CD14-positive monocyte (primary cell): ENCODE results near the gene ARHGAP18. TPM values are rescaled to one million over a fixed set of nuclear protein-coding genes. Genes with fewer than 3 reads are reported as not detected.

ENCODE experiments used
- DNase-seq, 3 donors: peaks; one replicate each; pipeline ENCODE4 v3.0.0-alpha.2; 2011 to 2022
- H2AFZ ChIP-seq: 2 replicates; pipeline ENCODE4 v1.6.0; 2012; ENCODE audit warnings: mild to moderate bottlenecking, low read depth, low read length, inconsistent platforms; ENCODE audit not compliant: insufficient read depth, poor library complexity, severe bottlenecking
- H3K27ac ChIP-seq, 2 donors: 1 replicate in 1 of 2; 2 replicates in 1 of 2; pipeline ENCODE4 v1.5.1; 2012 to 2013; ENCODE audit warnings: low read length in 2 of 2, control low read depth in 1 of 2, inconsistent platforms in 1 of 2, low read depth in 1 of 2, mild to moderate bottlenecking in 1 of 2
- H3K27me3 ChIP-seq, 2 donors: one replicate each; pipeline versions ENCODE4 v1.6.0 to v1.6.1; 2011 to 2013; ENCODE audit warnings: low read length in 2 of 2; ENCODE audit not compliant: control insufficient read depth in 2 of 2, insufficient read depth in 2 of 2
- H3K36me3 ChIP-seq, 2 donors: replicated peaks in 1 of 2; 1 replicate in 1 of 2; 2 replicates in 1 of 2; pipeline versions ENCODE4 v1.5.1 to v1.6.1; 2012 to 2013; ENCODE audit warnings: low read length in 2 of 2, control low read depth in 1 of 2, inconsistent platforms in 1 of 2, mild to moderate bottlenecking in 1 of 2; ENCODE audit not compliant: insufficient read depth in 2 of 2, control insufficient read depth in 1 of 2
- H3K4me1 ChIP-seq, 2 donors: 1 replicate in 1 of 2; 2 replicates in 1 of 2; pipeline versions ENCODE4 v1.5.1 to v1.6.1; 2012 to 2013; ENCODE audit warnings: low read length in 2 of 2, control low read depth in 1 of 2, inconsistent platforms in 1 of 2, mild to moderate bottlenecking in 1 of 2, moderate library complexity in 1 of 2; ENCODE audit not compliant: insufficient read depth in 2 of 2, control insufficient read depth in 1 of 2
- H3K4me2 ChIP-seq: replicated peaks from 2 replicates; pipeline ENCODE3; 2012; ENCODE audit warnings: low read length, moderate library complexity, mild to moderate bottlenecking; ENCODE audit not compliant: poor library complexity, severe bottlenecking; ENCODE audit errors: extremely low read depth
- H3K4me3 ChIP-seq, 3 experiments: fragments of 200-600 bp in 1 of 3; sonication (generic) in 1 of 3; replicated peaks in 1 of 3; 1 replicate in 2 of 3; 2 replicates in 1 of 3; pipeline ENCODE4 v1.5.1; 2011 to 2013; ENCODE audit warnings: low read length in 3 of 3, mild to moderate bottlenecking in 3 of 3, control low read depth in 2 of 3, low read depth in 2 of 3, inconsistent platforms in 1 of 3, moderate library complexity in 1 of 3
- H3K79me2 ChIP-seq: 2 replicates; pipeline ENCODE4 v1.6.0; 2012; ENCODE audit warnings: mild to moderate bottlenecking, control low read depth, inconsistent platforms, low read length, moderate library complexity; ENCODE audit not compliant: insufficient read depth
- H3K9ac ChIP-seq: 2 replicates; pipeline ENCODE4 v1.6.0; 2017; ENCODE audit warnings: low read length, mild to moderate bottlenecking; ENCODE audit not compliant: insufficient read depth, poor library complexity, severe bottlenecking
- H3K9me3 ChIP-seq, 2 donors: replicated peaks in 1 of 2; 1 replicate in 1 of 2; 2 replicates in 1 of 2; pipeline versions ENCODE4 v1.5.1 to v1.6.1; 2012 to 2013; ENCODE audit warnings: low read length in 2 of 2, control low read depth in 1 of 2; ENCODE audit not compliant: control insufficient read depth in 1 of 2, insufficient read depth in 1 of 2
- H4K20me1 ChIP-seq: 2 replicates; pipeline ENCODE4 v1.6.0; 2012; ENCODE audit warnings: mild to moderate bottlenecking, low read length, control low read depth, moderate library complexity; ENCODE audit not compliant: insufficient read depth
- H3K27ac Mint-ChIP-seq, 7 donors: one replicate each; pipeline ENCODE4 v1.8.0; 2020; ENCODE audit warnings: mild to moderate bottlenecking in 7 of 7, mixed read lengths in 7 of 7, moderate library complexity in 6 of 7, inconsistent platforms in 2 of 7
- H3K27me3 Mint-ChIP-seq, 3 donors: one replicate each; pipeline ENCODE4 v1.8.0; 2021 to 2022; ENCODE audit warnings: low read depth in 3 of 3, mild to moderate bottlenecking in 3 of 3, mixed read lengths in 3 of 3, moderate library complexity in 3 of 3, inconsistent platforms in 1 of 3
- H3K36me3 Mint-ChIP-seq, 2 donors: one replicate each; pipeline ENCODE4 v1.8.0; 2020; ENCODE audit warnings: mixed read lengths in 2 of 2, inconsistent platforms in 1 of 2, mild to moderate bottlenecking in 1 of 2
- H3K4me1 Mint-ChIP-seq: one replicate; pipeline ENCODE4 v1.8.0; 2020; ENCODE audit warnings: mild to moderate bottlenecking, mixed read lengths
- H3K4me3 Mint-ChIP-seq, 2 donors: one replicate each; pipeline ENCODE4 v1.8.0; 2020; ENCODE audit warnings: mild to moderate bottlenecking in 2 of 2, mixed read lengths in 2 of 2, moderate library complexity in 1 of 2
- H3K9me3 Mint-ChIP-seq, 7 donors: one replicate each; pipeline ENCODE4 v1.8.0; 2020 to 2022; ENCODE audit warnings: mixed read lengths in 7 of 7, mild to moderate bottlenecking in 6 of 7, moderate library complexity in 6 of 7, inconsistent platforms in 2 of 7
- WGBS: methylation state at CpG from one replicate; pipeline ENCODE4 v1.1.5; 2013; ENCODE audit warnings: missing lambda C conversion rate; ENCODE audit not compliant: insufficient coverage; 5-methylcytosine and 5-hydroxymethylcytosine counted together
- intact Hi-C, 2 donors: fragments of 100-400 bp; cut with micrococcal nuclease; formaldehyde crosslinking; loops; one replicate each; pipeline versions ENCODE4 v1.15.0 to v1.15.1; 2023
- polyA plus RNA-seq, 3 donors: library from polyadenylated mRNA; depleted of rRNA in 1 of 3; unstranded in 2 of 3; stranded (reverse) in 1 of 3; fragments of 300-500 nt in 2 of 3; fragments of >200 nt in 1 of 3; fragmentation: Illumina TruSeq in 2 of 3; gene quantifications; 1 replicate in 2 of 3; 2 replicates in 1 of 3; pipeline ENCODE4 v1.2.3, GENCODE V29; 2012 to 2021
- TF ChIP-seq, protein P1 (sequence below): fragments of 200-600 bp; IDR thresholded peaks from one replicate; pipeline ENCODE4 v1.8.0; 2022; ENCODE audit warnings: antibody characterized with exemption, mild to moderate bottlenecking

The ARHGAP18 gene
- polyA plus RNA-seq, 3 donors, result 3.7 to 5.6 (median 3.8) TPM

- no peaks in the 10 kb centered on the region for H3K27me3 ChIP-seq
- no peak for DNase-seq
- no peak overlapping the region for H3K4me3 ChIP-seq
- Mint-ChIP-seq H3K4me3 (no peak overlapping the region), H3K27ac (peak overlapping the region in 1 of 7 donors; percentile 24), H3K4me1 (peaks cover 47% of the 10 kb centered on the region), H3K9me3 (peaks cover 0 to 1% (median 0%) of the 10 kb centered on the region in 7 donors), H3K27me3 (peaks cover 0 to 4% (median 0%) of the 10 kb centered on the region in 3 donors), H3K36me3 (peaks cover 0 to 2% of the 10 kb centered on the region in 2 donors)
- no peak overlapping the region for H3K9ac ChIP-seq
- H3K79me2 ChIP-seq, result no peaks in the 10 kb centered on the region
- H3K4me2 ChIP-seq, result no peak overlapping the region
- H3K9me3 ChIP-seq, result no peaks in the 10 kb centered on the region
- no peaks in the 10 kb centered on the region for H4K20me1 ChIP-seq
- H3K27ac ChIP-seq, result no peak overlapping the region
- TF ChIP-seq, protein P1, sequence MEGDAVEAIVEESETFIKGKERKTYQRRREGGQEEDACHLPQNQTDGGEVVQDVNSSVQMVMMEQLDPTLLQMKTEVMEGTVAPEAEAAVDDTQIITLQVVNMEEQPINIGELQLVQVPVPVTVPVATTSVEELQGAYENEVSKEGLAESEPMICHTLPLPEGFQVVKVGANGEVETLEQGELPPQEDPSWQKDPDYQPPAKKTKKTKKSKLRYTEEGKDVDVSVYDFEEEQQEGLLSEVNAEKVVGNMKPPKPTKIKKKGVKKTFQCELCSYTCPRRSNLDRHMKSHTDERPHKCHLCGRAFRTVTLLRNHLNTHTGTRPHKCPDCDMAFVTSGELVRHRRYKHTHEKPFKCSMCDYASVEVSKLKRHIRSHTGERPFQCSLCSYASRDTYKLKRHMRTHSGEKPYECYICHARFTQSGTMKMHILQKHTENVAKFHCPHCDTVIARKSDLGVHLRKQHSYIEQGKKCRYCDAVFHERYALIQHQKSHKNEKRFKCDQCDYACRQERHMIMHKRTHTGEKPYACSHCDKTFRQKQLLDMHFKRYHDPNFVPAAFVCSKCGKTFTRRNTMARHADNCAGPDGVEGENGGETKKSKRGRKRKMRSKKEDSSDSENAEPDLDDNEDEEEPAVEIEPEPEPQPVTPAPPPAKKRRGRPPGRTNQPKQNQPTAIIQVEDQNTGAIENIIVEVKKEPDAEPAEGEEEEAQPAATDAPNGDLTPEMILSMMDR, result no peak
- no CpG with 5 or more reads among the region's 1 CpG for WGBS
- H3K4me1 ChIP-seq, result peaks cover 43 to 54% of the 10 kb centered on the region in 2 donors
- no peaks in the 10 kb centered on the region for H3K36me3 ChIP-seq
- intact Hi-C loops, result no loop called here
- H2AFZ ChIP-seq, result no peak overlapping the region
Observed at GRCh38 chr6:129751384-129751783, 41.4 kb upstream of the ARHGAP18 start.

- H3K9me3 ChIP-seq, result no peaks in the 10 kb centered on the region
- DNase-seq, result no peak
Observed at GRCh38 chr6:129750360-129750759, 40.4 kb upstream of the ARHGAP18 start.

More at GRCh38 chr6:129750360-129750759, 40.4 kb upstream of the ARHGAP18 start:
- H3K36me3 ChIP-seq, result no peaks in the 10 kb centered on the region
- peaks cover 0 to 1% (median 0%) of the 10 kb centered on the region in 7 donors for H3K9me3 Mint-ChIP-seq
- H3K9ac ChIP-seq, result no peak overlapping the region
- no CpG with 5 or more reads among the region's 2 CpGs for WGBS
- H3K4me3 Mint-ChIP-seq, result no peak overlapping the region
- H3K27me3 Mint-ChIP-seq, result peaks cover 0 to 4% (median 0%) of the 10 kb centered on the region in 3 donors
- H3K79me2 ChIP-seq, result no peaks in the 10 kb centered on the region
- peak overlapping the region in 1 of 7 donors; percentile 82 for H3K27ac Mint-ChIP-seq
- H2AFZ ChIP-seq, result no peak overlapping the region
- H3K36me3 Mint-ChIP-seq, result peaks cover 0 to 2% of the 10 kb centered on the region in 2 donors
- intact Hi-C loops, result no loop called here
- H3K4me2 ChIP-seq, result no peak overlapping the region
- no peaks in the 10 kb centered on the region for H3K27me3 ChIP-seq
- H4K20me1 ChIP-seq, result no peaks in the 10 kb centered on the region
- TF ChIP-seq, protein P1, result no peak
- H3K4me1 ChIP-seq, result peaks cover 43 to 54% of the 10 kb centered on the region in 2 donors
- H3K4me1 Mint-ChIP-seq, result peaks cover 47% of the 10 kb centered on the region
- H3K4me3 ChIP-seq, result no peak overlapping the region
- H3K27ac ChIP-seq, result no peak overlapping the region
